Suprapubic skin (tissue), 4 donors: ENCODE measurements around the gene HELZ. TPM values are rescaled to one million over a fixed set of nuclear protein-coding genes. Genes with fewer than 3 reads are reported as not detected.

ENCODE experiments used
- DNase-seq, 2 donors: peaks; one replicate each; pipeline ENCODE4 v3.0.0-alpha.2; 2019; ENCODE audit warnings: low spot score in 2 of 2
- H3K27ac ChIP-seq: fragments of 200-600 bp; sonication (generic); one replicate; pipeline ENCODE4 v1.5.1; 2019
- H3K27me3 ChIP-seq: fragments of 200-600 bp; sonication (generic); one replicate; pipeline ENCODE4 v1.5.1; 2019
- H3K36me3 ChIP-seq: fragments of 200-600 bp; sonication (generic); one replicate; pipeline ENCODE4 v1.5.1; 2019
- H3K4me1 ChIP-seq: fragments of 200-600 bp; sonication (generic); one replicate; pipeline ENCODE4 v1.5.1; 2019
- H3K4me3 ChIP-seq: fragments of 200-600 bp; sonication (generic); one replicate; pipeline ENCODE4 v1.5.1; 2019; ENCODE audit warnings: mild to moderate bottlenecking
- H3K9me3 ChIP-seq: fragments of 200-600 bp; sonication (generic); one replicate; pipeline ENCODE4 v1.5.1; 2019
- CTCF ChIP-seq, 2 donors: fragments of 200-600 bp in 1 of 2; fragments of 450-650 bp in 1 of 2; sonication (generic) in 1 of 2; IDR thresholded peaks; one replicate each; pipeline ENCODE4 v1.5.1; 2016 to 2019; ENCODE audit warnings: antibody characterized with exemption in 2 of 2, mild to moderate bottlenecking in 1 of 2, moderate library complexity in 1 of 2
- EP300 ChIP-seq: sonication (generic); formaldehyde crosslinking; IDR thresholded peaks from one replicate; pipeline ENCODE4 v1.6.1; 2017; ENCODE audit warnings: antibody characterized with exemption
- POLR2A ChIP-seq, 2 donors: fragments of 450-650 bp; IDR thresholded peaks; one replicate each; pipeline ENCODE4 v1.6.1; 2017; ENCODE audit warnings: antibody characterized with exemption in 2 of 2, mild to moderate bottlenecking in 2 of 2, moderate library complexity in 2 of 2
- POLR2AphosphoS5 ChIP-seq, 3 donors: sonication (generic); formaldehyde crosslinking; IDR thresholded peaks; one replicate each; pipeline ENCODE4 v1.6.1; 2017; ENCODE audit warnings: antibody characterized with exemption in 3 of 3
- WGBS: methylation state at CpG from one replicate; pipeline ENCODE4 v1.1.5; 2018; 5-methylcytosine and 5-hydroxymethylcytosine counted together
- total RNA-seq, 4 donors: library from RNA; depleted of rRNA; stranded (reverse); fragments of >200 nt; gene quantifications; one replicate each; pipeline ENCODE4 v1.1.0, GENCODE V29; 2016

HELZ gene
- total RNA-seq, 4 donors from 2014 or later, result 30.9 to 88.5 (median 36.7) TPM

DNA sequence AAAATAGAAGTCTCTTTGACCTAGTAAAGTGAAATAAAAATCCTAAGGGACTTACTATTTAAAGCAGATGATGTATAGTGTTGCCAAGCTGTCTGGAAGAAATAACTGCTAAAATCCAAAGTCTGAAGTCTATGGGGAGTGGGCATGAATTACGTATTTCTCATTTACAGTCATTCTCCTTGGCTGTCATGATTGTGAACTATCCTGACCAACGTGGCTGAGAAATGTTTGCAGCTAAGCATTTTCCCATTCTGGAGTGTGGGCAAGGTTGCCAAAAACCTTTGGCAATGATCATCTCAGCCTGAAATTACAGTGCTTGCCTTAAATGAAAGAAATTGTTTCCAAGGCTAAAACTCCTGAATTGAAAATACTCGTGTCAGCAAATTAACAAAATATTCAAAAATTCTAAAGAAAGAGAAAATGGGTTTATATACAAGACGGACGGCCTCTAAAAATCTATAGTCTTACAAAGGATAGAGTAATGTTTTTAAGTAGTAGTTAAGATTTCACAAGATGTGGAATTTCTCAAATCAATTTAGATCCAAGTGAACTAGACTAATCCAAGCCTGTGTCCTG lies 123.6 kb downstream of the HELZ start:
- no peaks in the 10 kb centered on the region for H3K4me1 ChIP-seq
- peaks cover 5% of the 10 kb centered on the region for H3K9me3 ChIP-seq
- 55% methylated on average over 5 of the region's 5 CpGs for WGBS
- TF ChIP-seq EP300 (no peak), POLR2A (IDR thresholded peaks at IDR 0.05) (no peak), POLR2AphosphoS5 (IDR thresholded peaks at IDR 0.05) (no peak)
- no peak for DNase-seq
- no peaks in the 10 kb centered on the region for H3K27me3 ChIP-seq
- no peak overlapping the region for H3K27ac ChIP-seq
- no peak overlapping the region for H3K4me3 ChIP-seq
- H3K36me3 ChIP-seq, result peaks cover 38% of the 10 kb centered on the region

GRCh38 chr17:67119102-67119501 lies 125.9 kb downstream of the HELZ start:
- whole genome bisulfite sequencing, result 95% methylated on average over 2 of the region's 2 CpGs
- Histone ChIP-seq H3K36me3 (peaks cover 39% of the 10 kb centered on the region), H3K27ac (no peak overlapping the region), H3K9me3 (peaks cover 5% of the 10 kb centered on the region), H3K4me3 (no peak overlapping the region), H3K4me1 (no peaks in the 10 kb centered on the region), H3K27me3 (no peaks in the 10 kb centered on the region)
- no peak for DNase-seq
- no peak for TF ChIP-seq CTCF (IDR thresholded peaks at IDR 0.05)
- TF ChIP-seq POLR2AphosphoS5 (IDR thresholded peaks at IDR 0.05), result no peak
- TF ChIP-seq EP300, result no peak
- TF ChIP-seq POLR2A (IDR thresholded peaks at IDR 0.05), result no peak

- Histone ChIP-seq H3K27me3 (no peaks in the 10 kb centered on the region), H3K36me3 (peaks cover 61% of the 10 kb centered on the region), H3K4me1 (no peaks in the 10 kb centered on the region), H3K27ac (no peak overlapping the region), H3K9me3 (peaks cover 5% of the 10 kb centered on the region), H3K4me3 (no peak overlapping the region)
- no peak for TF ChIP-seq POLR2A (IDR thresholded peaks at IDR 0.05)
- TF ChIP-seq EP300, result no peak
- TF ChIP-seq CTCF (IDR thresholded peaks at IDR 0.05), result no peak
- TF ChIP-seq POLR2AphosphoS5 (IDR thresholded peaks at IDR 0.05), result no peak
- DNase-seq, result no peak
- WGBS, result 100% methylated on average over 1 of the region's 1 CpG
These were observed 128.9 kb downstream of the HELZ start for GRCh38 chr17:67116045-67116575.

DNA sequence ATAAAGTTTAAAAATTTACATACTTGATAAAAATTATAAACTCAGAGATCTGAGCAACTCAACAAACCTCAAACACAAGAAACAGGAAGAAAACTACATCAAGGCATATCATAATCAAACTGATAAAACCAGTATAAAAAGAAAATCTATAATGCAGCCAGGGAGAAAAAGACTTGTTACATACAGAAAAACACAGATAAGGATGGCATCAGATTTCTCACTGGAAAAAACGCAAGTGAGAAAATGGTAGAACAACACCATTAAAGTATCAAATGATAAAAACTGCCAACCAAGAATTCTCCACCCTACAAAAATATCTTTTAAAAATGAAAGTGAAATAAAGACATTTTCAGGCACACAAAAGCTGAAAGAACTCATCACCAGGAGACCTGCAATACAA lies 129.6 kb downstream of the HELZ start:
- no peak overlapping the region for H3K27ac ChIP-seq
- H3K36me3 ChIP-seq, result peaks cover 63% of the 10 kb centered on the region
- WGBS, result 87% methylated on average over 1 of the region's 1 CpG
- H3K27me3 ChIP-seq, result no peaks in the 10 kb centered on the region
- no peaks in the 10 kb centered on the region for H3K4me1 ChIP-seq
- peaks cover 5% of the 10 kb centered on the region for H3K9me3 ChIP-seq
- TF ChIP-seq EP300 (no peak), CTCF (IDR thresholded peaks at IDR 0.05) (no peak), POLR2A (IDR thresholded peaks at IDR 0.05) (no peak), POLR2AphosphoS5 (IDR thresholded peaks at IDR 0.05) (no peak)
- DNase-seq, result no peak
- no peak overlapping the region for H3K4me3 ChIP-seq

GRCh38 chr17:67113486-67113885 lies 131.5 kb downstream of the HELZ start:
- peaks cover 64% of the 10 kb centered on the region for H3K36me3 ChIP-seq
- no peak for TF ChIP-seq POLR2AphosphoS5 (IDR thresholded peaks at IDR 0.05)
- no peak for TF ChIP-seq POLR2A (IDR thresholded peaks at IDR 0.05)
- no peak for TF ChIP-seq CTCF (IDR thresholded peaks at IDR 0.05)
- TF ChIP-seq EP300, result no peak
- 98% methylated on average over 5 of the region's 5 CpGs for WGBS
- no peaks in the 10 kb centered on the region for H3K4me1 ChIP-seq
- no peaks in the 10 kb centered on the region for H3K27me3 ChIP-seq
- no peak overlapping the region for H3K27ac ChIP-seq
- peaks cover 5% of the 10 kb centered on the region for H3K9me3 ChIP-seq
- no peak for DNase-seq
- no peak overlapping the region for H3K4me3 ChIP-seq
